Spleen (tissue), 11 donors: ENCODE results near the gene ZNRD2. TPM values are rescaled to one million over a fixed set of nuclear protein-coding genes. Genes with fewer than 3 reads are reported as not detected.

ENCODE experiments used
- DNase-seq: peaks from one replicate; pipeline ENCODE4 v3.0.0-alpha.2; 2020
- H3K27ac ChIP-seq, 8 donors: fragments of 200-600 bp; sonication (generic) in 7 of 8; 1 replicate in 4 of 8; 2 replicates in 4 of 8; pipeline versions ENCODE4 v1.5.0 to v1.8.0; 2016 to 2021; ENCODE audit warnings: inconsistent platforms in 4 of 8, mild to moderate bottlenecking in 4 of 8, moderate library complexity in 1 of 8
- H3K27me3 ChIP-seq, 7 donors: fragments of 200-600 bp; sonication (generic) in 6 of 7; replicated peaks in 1 of 7; 1 replicate in 4 of 7; 2 replicates in 3 of 7; pipeline versions ENCODE4 v1.5.0 to v1.8.0; 2016 to 2021; ENCODE audit warnings: inconsistent platforms in 3 of 7, mild to moderate bottlenecking in 1 of 7
- H3K36me3 ChIP-seq, 6 donors: fragments of 200-600 bp; sonication (generic) in 5 of 6; 1 replicate in 4 of 6; 2 replicates in 2 of 6; pipeline versions ENCODE4 v1.5.0 to v1.8.0; 2016 to 2021; ENCODE audit warnings: inconsistent platforms in 2 of 6
- H3K4me1 ChIP-seq, 6 donors: fragments of 200-600 bp; sonication (generic) in 5 of 6; 1 replicate in 3 of 6; 2 replicates in 3 of 6; pipeline versions ENCODE4 v1.5.0 to v1.8.0; 2016 to 2021; ENCODE audit warnings: inconsistent platforms in 3 of 6
- H3K4me3 ChIP-seq, 8 donors: fragments of 200-600 bp; sonication (generic) in 7 of 8; 1 replicate in 4 of 8; 2 replicates in 4 of 8; pipeline versions ENCODE4 v1.5.0 to v1.8.0; 2016 to 2021; ENCODE audit warnings: inconsistent platforms in 4 of 8, mild to moderate bottlenecking in 4 of 8, moderate library complexity in 2 of 8
- H3K9me3 ChIP-seq, 8 donors: fragments of 200-600 bp; sonication (generic) in 7 of 8; 1 replicate in 4 of 8; 2 replicates in 4 of 8; pipeline versions ENCODE4 v1.5.0 to v1.8.0; 2016 to 2021; ENCODE audit warnings: inconsistent platforms in 4 of 8
- CTCF ChIP-seq, 11 experiments: fragments of 200-600 bp in 7 of 11; fragments of 450-650 bp in 4 of 11; sonication (generic) in 4 of 11; IDR thresholded peaks in 8 of 11; conservative IDR thresholded peaks in 3 of 11; 1 replicate in 7 of 11; 2 replicates in 4 of 11; pipeline versions ENCODE4 v1.4.0 to v1.8.0; 2016 to 2021; ENCODE audit warnings: antibody characterized with exemption in 11 of 11, inconsistent platforms in 4 of 11, mild to moderate bottlenecking in 1 of 11
- POLR2A ChIP-seq, 3 donors: fragments of 450-650 bp; IDR thresholded peaks; one replicate each; pipeline ENCODE4 v1.5.1; 2017; ENCODE audit warnings: antibody characterized with exemption in 3 of 3, mild to moderate bottlenecking in 1 of 3
- POLR2AphosphoS5 ChIP-seq, 3 donors: sonication (generic); formaldehyde crosslinking; IDR thresholded peaks; one replicate each; pipeline ENCODE4 v1.5.1; 2017; ENCODE audit warnings: antibody characterized with exemption in 3 of 3
- whole genome bisulfite sequencing, 5 donors: extraction: QIAGEN DNeasy Blood & Tissue Kit in 3 of 5; methylation state at CpG; one replicate each; pipeline versions ENCODE4 v1.1.5 to v1.1.7; 2013 to 2018; 5-methylcytosine and 5-hydroxymethylcytosine counted together
- intact Hi-C: fragments of 100-400 bp; cut with DNase I; formaldehyde crosslinking; loops from one replicate; pipeline ENCODE4 v1.15.0; 2023; ENCODE audit warnings: low total_unique reads
- polyA plus RNA-seq, 3 donors: library from polyadenylated mRNA; stranded (reverse); fragments of 200-250 nt; gene quantifications; one replicate each; pipeline ENCODE4 v1.2.1, GENCODE V29; 2013
- small RNA-seq, 4 donors: library from RNA; depleted of rRNA; stranded (forward); fragments of <200 nt; gene quantifications; one replicate each; pipeline ENCODE3, GENCODE V24; 2016
- total RNA-seq, 7 donors: library from RNA; depleted of rRNA in 3 of 7; stranded (reverse); fragments of >200 nt in 3 of 7; fragmentation: NEBNext Ultra II Directional in 4 of 7; extraction: Animal tissue kit (Norgen Biotek cat#: 25700) in 4 of 7; gene quantifications; one replicate each; pipeline versions ENCODE4 v1.1.0 to v1.2.1, GENCODE V29; 2016 to 2021
- donor health status: healthy with polysubstance abuse.
- donor health status: DM: no; HTN: no; CAD: no; lungs with moderate emphysema.
- donor health status: DM: no; HTN: no; CAD: no.
- donor health status: Bipolar disorder and iron deficiency.
- donor health status: healthy.
- donor health status: DM: no; HTN: no; CAD: no.
- donor health status: DM: yes; HTN: yes; CAD: no.

The ZNRD2 gene
- total and polyA plus RNA-seq, 10 donors: 20.9 to 68.8 (median 38.4) TPM

GRCh38 chr11:65619281-65619928, 49.1 kb downstream of the ZNRD2 start:
- Histone ChIP-seq H3K4me3 (no peak overlapping the region), H3K9me3 (no peaks in the 10 kb centered on the region), H3K4me1 (peaks cover 12 to 52% (median 29%) of the 10 kb centered on the region in 6 donors), H3K36me3 (peaks cover 10 to 76% (median 72%) of the 10 kb centered on the region in 6 donors), H3K27ac (no peak overlapping the region), H3K27me3 (no peaks in the 10 kb centered on the region)
- WGBS, 5 donors: 91 to 96% (median 94%) methylated on average over 20 to 29 of the region's 29 CpGs
- peak in 1 of 3 donors; percentile 16 for TF ChIP-seq POLR2AphosphoS5 (IDR thresholded peaks at IDR 0.05)
- no peak for TF ChIP-seq POLR2A (IDR thresholded peaks at IDR 0.05)
- DNase-seq: peak; percentile 75
- intact Hi-C loops: no loop called here

GRCh38 chr11:65620666-65621065, 50.4 kb downstream of the ZNRD2 start:
- Histone ChIP-seq H3K27me3 (no peaks in the 10 kb centered on the region), H3K27ac (no peak overlapping the region), H3K4me1 (peaks cover 12 to 60% (median 30%) of the 10 kb centered on the region in 6 donors), H3K4me3 (no peak overlapping the region), H3K9me3 (no peaks in the 10 kb centered on the region), H3K36me3 (peaks cover 10 to 89% (median 84%) of the 10 kb centered on the region in 6 donors)
- 89 to 95% (median 92%) methylated on average over 17 to 19 of the region's 19 CpGs for WGBS, 5 donors
- peak; percentile 74 for DNase-seq
- TF ChIP-seq POLR2AphosphoS5 (IDR thresholded peaks at IDR 0.05): peak in 1 of 3 donors; percentile 42
- no peak for TF ChIP-seq POLR2A (IDR thresholded peaks at IDR 0.05)
- TF ChIP-seq CTCF (IDR thresholded peaks at IDR 0.05 in 8 of 11, conservative IDR thresholded peaks at IDR 0.05 in 3 of 11): no peak
- intact Hi-C loops: no loop called here

- DNase-seq: no peak
- Histone ChIP-seq H3K4me1 (peaks cover 8 to 62% (median 33%) of the 10 kb centered on the region in 6 donors), H3K27me3 (no peaks in the 10 kb centered on the region), H3K9me3 (no peaks in the 10 kb centered on the region), H3K4me3 (no peak overlapping the region), H3K27ac (no peak overlapping the region), H3K36me3 (peaks cover 10 to 97% (median 91%) of the 10 kb centered on the region in 6 donors)
- intact Hi-C loops: no loop called here
- TF ChIP-seq POLR2AphosphoS5 (IDR thresholded peaks at IDR 0.05) (peak in 1 of 3 donors; percentile 18), CTCF (IDR thresholded peaks at IDR 0.05 in 8 of 11, conservative IDR thresholded peaks at IDR 0.05 in 3 of 11) (no peak)
- WGBS, 5 donors: 95 to 97% (median 96%) methylated on average over 12 to 14 of the region's 14 CpGs
Measured at GRCh38 chr11:65621460-65621859, 51.2 kb downstream of the ZNRD2 start.

Small RNAs within 50 kb of the gene (small RNA-seq; reads per million reads assigned to genes)
- gene AP001362.1: 0 reads per million in 4 donors

Other genes with a start within 250 kb of the ZNRD2 start
- 10 to 100 TPM; 35.7 to 67.0 (median 51.5) TPM for gene DPF2, start 236.6 kb upstream of the ZNRD2 start, total RNA-seq
- gene DPF2, start 236.6 kb upstream of the ZNRD2 start, polyA plus RNA-seq: 10 to 100 TPM; 20.5 to 27.2 (median 24.3) TPM
- 1 to 10 TPM in 2 of 7 donors, under 1 TPM in 5; 0.56 to 2.7 (median 0.79) TPM for gene TIGD3, start 215.7 kb upstream of the ZNRD2 start, total RNA-seq
- gene TIGD3, start 215.7 kb upstream of the ZNRD2 start, polyA plus RNA-seq: 1 to 10 TPM; 1.1 to 2.1 (median 1.4) TPM
- gene SLC25A45, start 187.8 kb upstream of the ZNRD2 start, total RNA-seq: 10 to 100 TPM; 11.6 to 33.4 (median 25.7) TPM
- gene SLC25A45, start 187.8 kb upstream of the ZNRD2 start, polyA plus RNA-seq: 10 to 100 TPM; 14.1 to 26.2 (median 24.1) TPM
- gene FRMD8, start 183.8 kb upstream of the ZNRD2 start, total RNA-seq: 100 to 1,000 TPM in 3 of 7 donors, 10 to 100 TPM in 4; 65.4 to 128 (median 99.5) TPM
- gene FRMD8, start 183.8 kb upstream of the ZNRD2 start, polyA plus RNA-seq: 10 to 100 TPM; 19.3 to 32.0 (median 23.4) TPM
- gene NEAT1, start 147.7 kb upstream of the ZNRD2 start, total RNA-seq: 1,000 to 10,000 TPM in 2 of 7 donors, 100 to 1,000 TPM in 5; 266 to 1,804 (median 799) TPM
- gene NEAT1, start 147.7 kb upstream of the ZNRD2 start, polyA plus RNA-seq: 1,000 to 10,000 TPM in 2 of 3 donors, 100 to 1,000 TPM in 1; 526 to 1,090 (median 1,018) TPM
- gene MALAT1, start 71.4 kb upstream of the ZNRD2 start, total RNA-seq: over 10,000 TPM; 10,088 to 24,490 (median 13,598) TPM
- gene MALAT1, start 71.4 kb upstream of the ZNRD2 start, polyA plus RNA-seq: 100 to 1,000 TPM; 111 to 793 (median 171) TPM
- 100 to 1,000 TPM in 2 of 7 donors, 10 to 100 TPM in 5; 64.7 to 125 (median 77.4) TPM for gene SCYL1, start 45.4 kb upstream of the ZNRD2 start, total RNA-seq
- gene SCYL1, start 45.4 kb upstream of the ZNRD2 start, polyA plus RNA-seq: 10 to 100 TPM; 52.4 to 70.6 (median 60.7) TPM
- gene LTBP3, start 12.1 kb upstream of the ZNRD2 start, total RNA-seq: 100 to 1,000 TPM in 2 of 7 donors, 10 to 100 TPM in 5; 81.6 to 137 (median 95.8) TPM
- 10 to 100 TPM; 20.6 to 57.0 (median 27.6) TPM for gene LTBP3, start 12.1 kb upstream of the ZNRD2 start, polyA plus RNA-seq
- 10 to 100 TPM; 34.5 to 59.0 (median 48.4) TPM for gene FAM89B, start 2.1 kb downstream of the ZNRD2 start, total RNA-seq
- 10 to 100 TPM; 43.0 to 66.1 (median 50.1) TPM for gene FAM89B, start 2.1 kb downstream of the ZNRD2 start, polyA plus RNA-seq
- 100 to 1,000 TPM; 151 to 365 (median 242) TPM for gene EHBP1L1, start 5.6 kb downstream of the ZNRD2 start, total RNA-seq
- 100 to 1,000 TPM in 2 of 3 donors, 10 to 100 TPM in 1; 44.3 to 174 (median 116) TPM for gene EHBP1L1, start 5.6 kb downstream of the ZNRD2 start, polyA plus RNA-seq
- gene KCNK7, start 25.3 kb downstream of the ZNRD2 start, total RNA-seq: 1 to 10 TPM in 4 of 7 donors, under 1 TPM in 3; 0.63 to 3.2 (median 1.1) TPM
- 1 to 10 TPM; 1.9 to 6.2 (median 2.9) TPM for gene KCNK7, start 25.3 kb downstream of the ZNRD2 start, polyA plus RNA-seq
- gene MAP3K11, start 43.7 kb downstream of the ZNRD2 start, total RNA-seq: 100 to 1,000 TPM in 3 of 7 donors, 10 to 100 TPM in 4; 93.5 to 158 (median 99.9) TPM
- 100 to 1,000 TPM in 1 of 3 donors, 10 to 100 TPM in 2; 29.4 to 109 (median 97.7) TPM for gene MAP3K11, start 43.7 kb downstream of the ZNRD2 start, polyA plus RNA-seq
- 10 to 100 TPM; 38.6 to 51.3 (median 47.4) TPM for gene PCNX3, start 45.3 kb downstream of the ZNRD2 start, total RNA-seq
- gene PCNX3, start 45.3 kb downstream of the ZNRD2 start, polyA plus RNA-seq: 10 to 100 TPM in 2 of 3 donors, 1 to 10 TPM in 1; 9.2 to 24.9 (median 17.7) TPM
- gene SIPA1, start 67.6 kb downstream of the ZNRD2 start, total RNA-seq: 100 to 1,000 TPM; 167 to 308 (median 255) TPM
- gene SIPA1, start 67.6 kb downstream of the ZNRD2 start, polyA plus RNA-seq: 100 to 1,000 TPM; 269 to 423 (median 327) TPM
- gene RELA, start 92.4 kb downstream of the ZNRD2 start, total RNA-seq: 100 to 1,000 TPM in 1 of 7 donors, 10 to 100 TPM in 6; 68.2 to 115 (median 85.3) TPM
- gene RELA, start 92.4 kb downstream of the ZNRD2 start, polyA plus RNA-seq: 10 to 100 TPM; 25.8 to 43.0 (median 25.9) TPM
- 10 to 100 TPM; 55.0 to 85.8 (median 63.6) TPM for gene KAT5, start 141.8 kb downstream of the ZNRD2 start, total RNA-seq
- 100 to 1,000 TPM in 1 of 3 donors, 10 to 100 TPM in 2; 55.3 to 103 (median 72.4) TPM for gene KAT5, start 141.8 kb downstream of the ZNRD2 start, polyA plus RNA-seq
- gene RNASEH2C, start 150.3 kb downstream of the ZNRD2 start, total RNA-seq: 100 to 1,000 TPM in 2 of 7 donors, 10 to 100 TPM in 5; 51.0 to 141 (median 54.4) TPM
- gene RNASEH2C, start 150.3 kb downstream of the ZNRD2 start, polyA plus RNA-seq: 100 to 1,000 TPM in 2 of 3 donors, 10 to 100 TPM in 1; 56.3 to 124 (median 112) TPM
- 10 to 100 TPM; 28.9 to 58.9 (median 33.1) TPM for gene AP5B1, start 210.5 kb downstream of the ZNRD2 start, total RNA-seq
- 10 to 100 TPM in 1 of 3 donors, 1 to 10 TPM in 2; 2.8 to 12.6 (median 3.3) TPM for gene AP5B1, start 210.5 kb downstream of the ZNRD2 start, polyA plus RNA-seq
- under 1 TPM in 2 of 7 donors, not detected in 5; 0.14 to 0.47 TPM for gene OVOL1, start 216.6 kb downstream of the ZNRD2 start, total RNA-seq
- gene OVOL1, start 216.6 kb downstream of the ZNRD2 start, polyA plus RNA-seq: under 1 TPM in 2 of 3 donors, not detected in 1; 0.03 to 0.06 TPM